ENCODE results near the gene PHACTR2. TPM values are rescaled to one million over a fixed set of nuclear protein-coding genes. Genes with fewer than 3 reads are reported as not detected.
"Not testable (repeated sequence)": the region's sequence is repeated elsewhere in the genome, so short reads cannot be mapped to it uniquely, and the experiment has no call there.

Gene PHACTR2
- total RNA-seq, 4 donors from 2014 or later: 39.8 to 99.0 (median 49.3) TPM

DNA sequence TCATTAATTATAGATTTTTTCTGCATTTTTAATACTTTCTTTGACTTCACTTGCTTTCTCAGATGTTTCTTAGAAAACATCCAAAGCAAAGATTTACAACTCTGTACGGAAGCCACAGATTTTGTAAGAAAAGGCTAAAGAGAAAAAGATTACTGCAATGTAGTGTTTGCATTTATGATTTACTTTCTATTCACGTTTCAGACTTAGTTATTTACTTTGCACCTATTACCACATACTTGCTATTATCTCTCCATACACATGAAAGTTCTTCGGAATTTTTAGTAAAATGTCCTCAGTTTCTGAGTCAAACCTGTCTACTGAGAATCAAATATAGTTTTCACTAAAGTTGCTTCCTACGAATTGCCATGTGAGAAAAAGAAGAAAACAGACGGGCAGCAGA, 22.2 kb upstream of the PHACTR2 start:
- no peak overlapping the region for H3K27ac ChIP-seq
- H3K4me3 ChIP-seq: no peak overlapping the region
- no peak for DNase-seq

DNA sequence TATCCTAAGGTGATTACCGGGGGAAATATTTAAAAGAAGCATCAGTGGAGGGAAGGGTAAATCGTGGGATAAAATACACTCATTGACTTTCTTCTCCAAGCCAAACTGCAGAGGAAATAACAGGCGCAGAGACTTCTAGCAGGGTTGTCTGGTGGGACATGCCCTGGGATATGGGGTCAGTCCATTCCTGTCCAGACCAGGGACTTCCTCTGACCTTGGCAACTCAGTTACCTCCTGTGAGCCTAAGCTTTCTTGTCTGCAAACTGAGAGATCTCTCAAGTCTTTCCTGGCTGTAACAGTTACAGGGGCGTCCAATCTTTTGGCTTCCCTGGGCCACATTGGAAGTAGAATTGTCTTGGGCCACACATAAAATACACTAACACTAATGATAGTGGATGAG, 21.7 kb upstream of the PHACTR2 start:
- Histone ChIP-seq H3K27me3 (no peaks in the 10 kb centered on the region), H3K36me3 (no peaks in the 10 kb centered on the region), H3K4me3 (no peak overlapping the region), H3K27ac (no peak overlapping the region), H3K4me1 (peaks cover 0 to 11% (median 0%) of the 10 kb centered on the region in 4 donors), H3K9me3 (no peaks in the 10 kb centered on the region)
- TF ChIP-seq, protein P1, sequence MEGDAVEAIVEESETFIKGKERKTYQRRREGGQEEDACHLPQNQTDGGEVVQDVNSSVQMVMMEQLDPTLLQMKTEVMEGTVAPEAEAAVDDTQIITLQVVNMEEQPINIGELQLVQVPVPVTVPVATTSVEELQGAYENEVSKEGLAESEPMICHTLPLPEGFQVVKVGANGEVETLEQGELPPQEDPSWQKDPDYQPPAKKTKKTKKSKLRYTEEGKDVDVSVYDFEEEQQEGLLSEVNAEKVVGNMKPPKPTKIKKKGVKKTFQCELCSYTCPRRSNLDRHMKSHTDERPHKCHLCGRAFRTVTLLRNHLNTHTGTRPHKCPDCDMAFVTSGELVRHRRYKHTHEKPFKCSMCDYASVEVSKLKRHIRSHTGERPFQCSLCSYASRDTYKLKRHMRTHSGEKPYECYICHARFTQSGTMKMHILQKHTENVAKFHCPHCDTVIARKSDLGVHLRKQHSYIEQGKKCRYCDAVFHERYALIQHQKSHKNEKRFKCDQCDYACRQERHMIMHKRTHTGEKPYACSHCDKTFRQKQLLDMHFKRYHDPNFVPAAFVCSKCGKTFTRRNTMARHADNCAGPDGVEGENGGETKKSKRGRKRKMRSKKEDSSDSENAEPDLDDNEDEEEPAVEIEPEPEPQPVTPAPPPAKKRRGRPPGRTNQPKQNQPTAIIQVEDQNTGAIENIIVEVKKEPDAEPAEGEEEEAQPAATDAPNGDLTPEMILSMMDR (IDR thresholded peaks at IDR 0.05): no peak
- no peak for TF ChIP-seq POLR2A (IDR thresholded peaks at IDR 0.05)
- no peak for DNase-seq

More for the DNA sequence above, 22.2 kb upstream of the PHACTR2 start:
- H3K9me3 ChIP-seq: no peaks in the 10 kb centered on the region
- TF ChIP-seq, protein P1 (IDR thresholded peaks at IDR 0.05): no peak
- TF ChIP-seq POLR2A (IDR thresholded peaks at IDR 0.05): no peak
- peaks cover 0 to 11% (median 0%) of the 10 kb centered on the region in 4 donors for H3K4me1 ChIP-seq
- H3K36me3 ChIP-seq: no peaks in the 10 kb centered on the region
- no peaks in the 10 kb centered on the region for H3K27me3 ChIP-seq

DNA sequence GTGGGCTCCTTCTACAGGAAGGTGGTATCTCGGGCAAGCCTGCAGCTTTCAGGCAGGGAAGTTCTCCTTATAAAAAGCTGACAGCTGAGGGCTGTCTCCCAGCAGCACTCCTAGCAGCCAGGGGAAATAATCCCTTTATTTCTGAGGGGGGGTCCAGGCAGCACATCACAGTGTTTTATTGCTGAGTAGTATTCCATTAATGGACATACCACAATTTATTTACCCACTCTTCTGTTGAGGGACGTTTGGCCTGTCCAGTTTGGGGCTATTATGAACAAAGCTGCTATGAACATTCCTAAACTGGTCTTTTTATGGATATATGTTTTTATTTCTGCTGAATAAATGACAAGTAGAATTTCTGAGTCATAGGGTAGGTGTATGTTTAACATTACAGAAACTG, 20.0 kb upstream of the PHACTR2 start:
- no peaks in the 10 kb centered on the region for H3K9me3 ChIP-seq
- H3K4me3 ChIP-seq: no peak overlapping the region
- H3K4me1 ChIP-seq: peaks cover 0 to 6% (median 0%) of the 10 kb centered on the region in 4 donors
- no peaks in the 10 kb centered on the region for H3K36me3 ChIP-seq
- no peak overlapping the region for H3K27ac ChIP-seq
- TF ChIP-seq, protein P1 (IDR thresholded peaks at IDR 0.05): no peak
- TF ChIP-seq POLR2A (IDR thresholded peaks at IDR 0.05): no peak
- no peaks in the 10 kb centered on the region for H3K27me3 ChIP-seq
- DNase-seq: no peak

DNA sequence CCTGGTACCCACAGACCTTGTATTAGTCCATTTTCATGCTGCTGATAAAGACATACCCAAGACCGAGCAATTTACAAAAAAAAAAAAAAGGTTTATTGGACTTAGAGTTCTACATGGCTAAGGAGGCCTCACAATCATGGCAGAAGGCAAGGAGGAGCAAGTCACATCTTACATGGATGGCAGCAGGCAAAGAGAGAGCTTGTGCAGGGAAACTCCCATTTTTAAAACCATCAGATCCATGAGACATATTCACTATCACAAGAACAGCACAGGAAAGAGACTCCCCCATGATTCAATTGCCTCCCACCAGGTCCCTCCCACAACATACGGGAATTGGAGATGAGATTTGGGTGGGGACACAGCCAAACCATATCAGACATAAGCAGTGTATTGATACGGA, 17.6 kb upstream of the PHACTR2 start:
- H3K27me3 ChIP-seq, H3K4me1 ChIP-seq, H3K4me3 ChIP-seq, DNase-seq, H3K9me3 ChIP-seq, H3K27ac ChIP-seq, H3K36me3 ChIP-seq: not testable (repeated sequence)

DNA sequence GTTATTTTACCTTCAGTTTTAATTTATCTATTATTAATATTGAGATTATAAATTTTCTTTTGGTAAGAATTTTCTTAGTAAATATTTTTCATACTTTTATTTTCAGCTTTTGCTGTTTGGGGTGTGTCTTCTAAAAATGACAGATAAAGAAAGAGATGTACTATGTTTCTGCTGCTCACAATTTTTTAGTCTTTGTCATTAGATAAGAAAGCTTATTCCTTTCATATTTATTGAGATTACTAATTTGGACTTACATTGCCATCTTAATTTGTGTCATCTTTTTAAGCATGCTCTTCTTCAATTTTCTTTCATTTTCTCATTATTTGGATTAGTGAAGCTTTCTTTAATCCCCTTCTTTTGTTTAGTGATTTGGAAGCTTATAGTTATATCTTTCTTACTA, 13.6 kb upstream of the PHACTR2 start:
- no peaks in the 10 kb centered on the region for H3K9me3 ChIP-seq
- TF ChIP-seq, protein P1 (IDR thresholded peaks at IDR 0.05): no peak
- TF ChIP-seq POLR2A (IDR thresholded peaks at IDR 0.05): no peak
- no peaks in the 10 kb centered on the region for H3K36me3 ChIP-seq
- no peak overlapping the region for H3K27ac ChIP-seq
- DNase-seq: no peak
- H3K27me3 ChIP-seq: no peaks in the 10 kb centered on the region
- H3K4me1 ChIP-seq: no peaks in the 10 kb centered on the region
- no peak overlapping the region for H3K4me3 ChIP-seq

DNA sequence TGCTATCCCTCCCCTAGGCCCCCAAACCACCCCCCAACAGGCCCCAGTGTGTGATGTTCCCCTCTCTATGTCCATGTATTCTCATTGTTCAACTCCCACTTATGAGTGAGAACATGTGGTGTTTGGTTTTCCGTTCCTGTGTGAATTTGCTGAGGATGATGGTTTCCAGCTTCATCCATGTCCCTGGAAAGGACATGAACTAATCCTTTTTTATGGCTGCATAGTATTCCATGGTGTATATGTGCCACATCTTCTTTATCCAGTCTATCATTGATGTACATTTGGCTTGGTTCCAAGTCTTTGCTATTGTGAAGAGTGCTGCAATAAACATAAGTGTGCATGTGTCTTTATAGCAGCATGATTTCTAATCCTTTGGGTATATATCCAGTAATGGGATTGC, 11.8 kb upstream of the PHACTR2 start:
- H3K9me3 ChIP-seq, H3K4me1 ChIP-seq, H3K27me3 ChIP-seq, H3K27ac ChIP-seq, H3K4me3 ChIP-seq, H3K36me3 ChIP-seq, DNase-seq: not testable (repeated sequence)

DNA sequence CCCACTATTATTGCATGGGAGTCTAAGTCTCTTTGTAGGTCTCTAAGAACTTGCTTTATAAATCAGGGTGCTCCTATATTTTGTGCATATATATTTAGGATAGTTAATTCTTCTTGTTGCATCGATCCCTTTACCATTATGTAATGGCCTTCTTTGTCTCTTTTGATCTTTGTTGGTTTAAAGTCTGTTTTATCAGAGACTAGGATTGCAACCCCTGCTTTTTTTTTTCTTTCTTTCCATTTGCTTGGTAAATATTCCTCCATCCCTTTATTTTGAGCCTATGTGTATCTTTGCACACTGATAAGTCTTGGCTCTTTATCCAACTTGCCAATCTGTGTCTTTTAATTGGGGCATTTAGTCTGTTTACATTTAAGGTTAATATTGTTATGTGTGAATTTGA, 8.3 kb upstream of the PHACTR2 start:
- H3K27me3 ChIP-seq, H3K9me3 ChIP-seq, DNase-seq, H3K36me3 ChIP-seq, H3K4me3 ChIP-seq, H3K4me1 ChIP-seq, H3K27ac ChIP-seq: not testable (repeated sequence)
